Measurements from ENCODE around the gene SIK3.

The SIK3 gene

DNA sequence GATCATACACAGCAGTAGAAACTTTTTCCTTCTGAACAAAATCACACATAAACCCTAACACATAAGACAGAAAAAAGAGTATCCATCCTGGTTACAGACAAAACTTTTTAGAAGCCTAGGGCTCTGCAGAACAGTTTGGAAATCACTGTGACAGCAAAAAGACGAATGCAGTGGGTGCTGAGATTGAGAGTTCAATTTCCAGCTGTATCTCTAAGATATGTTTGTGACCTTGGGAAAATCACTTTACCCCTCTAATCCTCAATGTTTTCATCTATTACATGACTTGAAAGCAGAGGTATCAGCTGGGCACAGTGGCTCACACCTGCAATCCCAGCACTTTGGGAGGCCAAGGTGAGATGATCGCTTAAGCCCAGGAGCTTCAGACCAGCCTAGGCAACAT is 128.5 kb downstream of the SIK3 start:
- Histone ChIP-seq H3K9me3 (replicated peaks; ENCODE audit: insufficient read depth, low read length) (no peaks in the 10 kb centered on the region), H4K20me1 (ENCODE audit: insufficient read depth, low read length) (no peaks in the 10 kb centered on the region), H3K9me2 (replicated peaks; ENCODE audit: insufficient read depth, low read length) (no peaks in the 10 kb centered on the region), H3K4me2 (ENCODE audit: low read depth, low read length) (no peak overlapping the region), H3F3A (ENCODE audit: insufficient read depth, low read length) (no peaks in the 10 kb centered on the region), H3K9ac (ENCODE audit: low read length) (no peak overlapping the region), H3K4me1 (ENCODE audit: low read length) (no peaks in the 10 kb centered on the region), H3K79me2 (ENCODE audit: low read length) (peaks cover 89% of the 10 kb centered on the region), H3K27ac (ENCODE audit: low read length) (no peak overlapping the region), H2AFZ (ENCODE audit: low read length) (no peak overlapping the region), H3K36me3 (replicated peaks; ENCODE audit: insufficient read depth, low read length) (no peaks in the 10 kb centered on the region), H3K27me3 (replicated peaks; ENCODE audit: insufficient read depth, low read length) (no peaks in the 10 kb centered on the region), H3K4me3 (ENCODE audit: low read length) (no peak overlapping the region)
- DNase-seq, result no peak
- TF ChIP-seq, protein P1, sequence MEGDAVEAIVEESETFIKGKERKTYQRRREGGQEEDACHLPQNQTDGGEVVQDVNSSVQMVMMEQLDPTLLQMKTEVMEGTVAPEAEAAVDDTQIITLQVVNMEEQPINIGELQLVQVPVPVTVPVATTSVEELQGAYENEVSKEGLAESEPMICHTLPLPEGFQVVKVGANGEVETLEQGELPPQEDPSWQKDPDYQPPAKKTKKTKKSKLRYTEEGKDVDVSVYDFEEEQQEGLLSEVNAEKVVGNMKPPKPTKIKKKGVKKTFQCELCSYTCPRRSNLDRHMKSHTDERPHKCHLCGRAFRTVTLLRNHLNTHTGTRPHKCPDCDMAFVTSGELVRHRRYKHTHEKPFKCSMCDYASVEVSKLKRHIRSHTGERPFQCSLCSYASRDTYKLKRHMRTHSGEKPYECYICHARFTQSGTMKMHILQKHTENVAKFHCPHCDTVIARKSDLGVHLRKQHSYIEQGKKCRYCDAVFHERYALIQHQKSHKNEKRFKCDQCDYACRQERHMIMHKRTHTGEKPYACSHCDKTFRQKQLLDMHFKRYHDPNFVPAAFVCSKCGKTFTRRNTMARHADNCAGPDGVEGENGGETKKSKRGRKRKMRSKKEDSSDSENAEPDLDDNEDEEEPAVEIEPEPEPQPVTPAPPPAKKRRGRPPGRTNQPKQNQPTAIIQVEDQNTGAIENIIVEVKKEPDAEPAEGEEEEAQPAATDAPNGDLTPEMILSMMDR (IDR thresholded peaks at IDR 0.05; ENCODE audit: low read length), result no peak
- TF ChIP-seq EZH2phosphoT487 (IDR thresholded peaks at IDR 0.05; ENCODE audit: low read length), result no peak

DNA sequence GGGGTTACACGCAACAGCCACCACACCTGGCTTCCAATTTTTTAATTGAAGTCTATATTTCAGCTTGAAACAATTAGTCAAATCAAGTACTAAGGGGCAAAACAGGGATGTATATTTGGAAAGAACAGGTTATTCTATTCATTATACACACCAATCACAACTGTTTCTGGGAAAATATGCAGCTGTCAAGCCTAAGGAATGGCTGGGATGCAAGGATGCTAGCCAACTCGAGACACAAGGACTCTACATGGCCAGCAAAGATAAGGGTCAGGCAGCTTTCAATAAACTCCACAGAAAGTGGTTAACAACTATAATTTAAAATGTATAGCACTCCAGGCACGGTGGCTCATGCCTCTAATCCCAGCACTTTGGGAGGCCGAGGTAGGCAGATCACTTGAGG is 134.0 kb downstream of the SIK3 start:
- H3F3A ChIP-seq (ENCODE audit: insufficient read depth, low read length), result no peaks in the 10 kb centered on the region

DNA sequence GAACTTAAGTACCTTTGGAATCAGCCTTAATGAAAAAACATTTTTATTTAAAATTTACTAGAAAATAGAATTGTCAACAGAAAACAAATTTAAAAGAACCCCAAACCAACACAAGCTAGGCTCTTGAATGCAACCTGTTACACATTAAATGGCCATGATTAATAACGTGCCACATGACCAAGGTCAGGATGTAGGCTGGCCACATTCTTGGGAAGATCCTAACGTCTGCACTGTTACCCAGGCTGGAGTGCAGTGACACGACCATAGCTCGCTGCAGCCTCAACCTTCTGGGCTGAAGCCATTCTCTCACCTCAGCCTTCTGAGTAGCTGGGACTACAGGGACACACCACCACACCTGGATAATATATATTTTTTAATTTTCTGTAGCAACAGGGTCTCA is 134.4 kb downstream of the SIK3 start:
- Histone ChIP-seq H3K9me3 (replicated peaks; ENCODE audit: insufficient read depth, low read length) (no peaks in the 10 kb centered on the region), H2AFZ (ENCODE audit: low read length) (no peak overlapping the region), H3K36me3 (replicated peaks; ENCODE audit: insufficient read depth, low read length) (no peaks in the 10 kb centered on the region), H3K79me2 (ENCODE audit: low read length) (peaks cover 86% of the 10 kb centered on the region), H3K4me1 (ENCODE audit: low read length) (peaks cover 20% of the 10 kb centered on the region), H3K4me3 (ENCODE audit: low read length) (no peak overlapping the region), H3K4me2 (ENCODE audit: low read depth, low read length) (no peak overlapping the region), H3K9me2 (replicated peaks; ENCODE audit: insufficient read depth, low read length) (no peaks in the 10 kb centered on the region), H4K20me1 (ENCODE audit: insufficient read depth, low read length) (no peaks in the 10 kb centered on the region), H3K9ac (ENCODE audit: low read length) (no peak overlapping the region), H3F3A (ENCODE audit: insufficient read depth, low read length) (no peaks in the 10 kb centered on the region), H3K27ac (ENCODE audit: low read length) (no peak overlapping the region), H3K27me3 (replicated peaks; ENCODE audit: insufficient read depth, low read length) (no peaks in the 10 kb centered on the region)
- DNase-seq, result no peak
- TF ChIP-seq EZH2phosphoT487 (IDR thresholded peaks at IDR 0.05; ENCODE audit: low read length) (no peak), EZH2 (optimal IDR thresholded peaks at IDR 0.05; ENCODE audit: low read depth, low read length) (no peak)
- TF ChIP-seq, protein P1 (IDR thresholded peaks at IDR 0.05; ENCODE audit: low read length), result no peak

More for the DNA sequence above, 134.0 kb downstream of the SIK3 start:
- H3K4me3 ChIP-seq (ENCODE audit: low read length), result no peak overlapping the region
- TF ChIP-seq EZH2phosphoT487 (IDR thresholded peaks at IDR 0.05; ENCODE audit: low read length) (no peak), EZH2 (optimal IDR thresholded peaks at IDR 0.05; ENCODE audit: low read depth, low read length) (no peak)
- TF ChIP-seq, protein P1 (IDR thresholded peaks at IDR 0.05; ENCODE audit: low read length), result no peak
- no peak overlapping the region for H3K27ac ChIP-seq (ENCODE audit: low read length)
- H4K20me1 ChIP-seq (ENCODE audit: insufficient read depth, low read length), result no peaks in the 10 kb centered on the region
- no peaks in the 10 kb centered on the region for H3K9me2 ChIP-seq (replicated peaks; ENCODE audit: insufficient read depth, low read length)
- H3K36me3 ChIP-seq (replicated peaks; ENCODE audit: insufficient read depth, low read length), result no peaks in the 10 kb centered on the region
- no peak overlapping the region for H3K9ac ChIP-seq (ENCODE audit: low read length)
- H3K27me3 ChIP-seq (replicated peaks; ENCODE audit: insufficient read depth, low read length), result no peaks in the 10 kb centered on the region
- no peaks in the 10 kb centered on the region for H3K9me3 ChIP-seq (replicated peaks; ENCODE audit: insufficient read depth, low read length)
- no peak overlapping the region for H2AFZ ChIP-seq (ENCODE audit: low read length)
- H3K4me2 ChIP-seq (ENCODE audit: low read depth, low read length), result no peak overlapping the region
- peaks cover 20% of the 10 kb centered on the region for H3K4me1 ChIP-seq (ENCODE audit: low read length)
- H3K79me2 ChIP-seq (ENCODE audit: low read length), result peaks cover 84% of the 10 kb centered on the region
- no peak for DNase-seq

Measured in MM.1S (cell line).